Measurements from ENCODE around the gene ZDHHC5. TPM values are rescaled to one million over a fixed set of nuclear protein-coding genes. Genes with fewer than 3 reads are reported as not detected.

ZDHHC5 gene
- total RNA-seq, 1 experiment from 2014 or later, result 51.6 TPM

- ATAC-seq (no peak), DNase-seq (ENCODE audit: low spot score) (peak; percentile 39)
- ChIA-PET CTCF (interaction anchor here (0.7 to 7.6 kb wide), 29 partner anchors 11 to 296 kb away, joined by 3 to 363 read pairs (median 6); partner anchors contain the start of genes RTN4RL2, SERPING1, SLC43A1 and UBE2L6), POLR2A (interaction anchor here (0.6 to 6.6 kb wide), 7 partner anchors 8 to 100 kb away, joined by 3 to 115 read pairs (median 9); partner anchors contain the start of genes SELENOH, SERPING1, UBE2L6 and YPEL4)
- no peaks in the 10 kb centered on the region for H3K9me3 Mint-ChIP-seq
- H3K27me3 Mint-ChIP-seq (ENCODE audit: low read depth), result no peaks in the 10 kb centered on the region; the same call in 1 of the 2 replicates
- H3K4me3 Mint-ChIP-seq, result peak overlapping the region; percentile 96
- peaks cover 39% of the 10 kb centered on the region for H3K36me3 Mint-ChIP-seq
- peaks cover 78% of the 10 kb centered on the region for H3K4me1 Mint-ChIP-seq
- TF ChIP-seq TEAD1 (CRISPR knock-in tag; IDR thresholded peaks at IDR 0.05) (no peak), ZNF138 (CRISPR knock-in tag; conservative IDR thresholded peaks at IDR 0.05) (no peak), E2F1 (CRISPR knock-in tag; IDR thresholded peaks at IDR 0.05) (no peak), E2F4 (CRISPR knock-in tag; IDR thresholded peaks at IDR 0.05; ENCODE audit: borderline replicate concordance, low read depth) (no peak), ZNF416 (CRISPR knock-in tag; IDR thresholded peaks at IDR 0.05) (no peak), MAX (CRISPR knock-in tag; IDR thresholded peaks at IDR 0.05) (no peak), SMAD3 (CRISPR knock-in tag; IDR thresholded peaks at IDR 0.05; ENCODE audit: borderline replicate concordance) (no peak)
- H3K27ac Mint-ChIP-seq, result peak overlapping the region; percentile 97
Observed at GRCh38 chr11:57641011-57641807, 26.7 kb upstream of the ZDHHC5 start.

DNA sequence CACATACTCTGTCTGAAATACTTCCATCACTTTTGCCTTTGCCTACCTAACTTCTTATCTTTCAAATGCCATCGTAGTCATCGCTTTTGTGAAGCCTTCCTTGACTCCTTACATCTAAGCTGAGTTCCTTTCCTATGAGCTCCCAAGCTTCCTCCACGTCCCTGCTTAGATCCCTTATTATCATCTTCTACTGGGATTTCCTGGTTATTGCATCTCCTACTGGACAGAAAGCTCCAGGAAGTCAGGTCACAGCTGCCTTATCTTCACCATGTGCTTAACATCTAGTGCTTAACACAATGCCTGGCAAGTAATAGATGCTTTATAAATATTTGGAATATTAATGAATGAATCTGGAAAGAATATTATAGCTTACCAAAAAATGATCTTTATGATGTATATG, 24.1 kb upstream of the ZDHHC5 start:
- peaks cover 7% of the 10 kb centered on the region for H3K27me3 Mint-ChIP-seq (ENCODE audit: low read depth)
- H3K36me3 Mint-ChIP-seq, result peaks cover 39% of the 10 kb centered on the region
- peaks cover 87% of the 10 kb centered on the region for H3K4me1 Mint-ChIP-seq
- no peaks in the 10 kb centered on the region for H3K9me3 Mint-ChIP-seq
- no peak for DNase-seq (ENCODE audit: low spot score)
- peak overlapping the region; percentile 95 for H3K27ac Mint-ChIP-seq
- no peak overlapping the region; the same call in 1 of the 2 replicates for H3K4me3 Mint-ChIP-seq
- ChIA-PET CTCF (interaction anchor here (0.6 to 7.6 kb wide), 39 partner anchors 10 to 298 kb away, joined by 3 to 363 read pairs (median 7); partner anchors contain the start of genes CLP1, RTN4RL2, SERPING1 and SLC43A1), POLR2A (interaction anchor here (0.6 to 2.4 kb wide), 11 partner anchors 7 to 182 kb away, joined by 3 to 31 read pairs (median 4); partner anchors contain the start of genes MED19, SERPING1, TMX2 and UBE2L6)
- TF ChIP-seq OVOL2 (CRISPR knock-in tag; IDR thresholded peaks at IDR 0.05; ENCODE audit: borderline replicate concordance) (no peak), PRRX2 (CRISPR knock-in tag; IDR thresholded peaks at IDR 0.05) (0 out of 2 replicates have a peak, but pooled peaks have one; percentile 10), SOX15 (CRISPR knock-in tag; IDR thresholded peaks at IDR 0.05) (no peak), ETV6 (CRISPR knock-in tag; IDR thresholded peaks at IDR 0.05) (no peak)
- no peak for ATAC-seq

DNA sequence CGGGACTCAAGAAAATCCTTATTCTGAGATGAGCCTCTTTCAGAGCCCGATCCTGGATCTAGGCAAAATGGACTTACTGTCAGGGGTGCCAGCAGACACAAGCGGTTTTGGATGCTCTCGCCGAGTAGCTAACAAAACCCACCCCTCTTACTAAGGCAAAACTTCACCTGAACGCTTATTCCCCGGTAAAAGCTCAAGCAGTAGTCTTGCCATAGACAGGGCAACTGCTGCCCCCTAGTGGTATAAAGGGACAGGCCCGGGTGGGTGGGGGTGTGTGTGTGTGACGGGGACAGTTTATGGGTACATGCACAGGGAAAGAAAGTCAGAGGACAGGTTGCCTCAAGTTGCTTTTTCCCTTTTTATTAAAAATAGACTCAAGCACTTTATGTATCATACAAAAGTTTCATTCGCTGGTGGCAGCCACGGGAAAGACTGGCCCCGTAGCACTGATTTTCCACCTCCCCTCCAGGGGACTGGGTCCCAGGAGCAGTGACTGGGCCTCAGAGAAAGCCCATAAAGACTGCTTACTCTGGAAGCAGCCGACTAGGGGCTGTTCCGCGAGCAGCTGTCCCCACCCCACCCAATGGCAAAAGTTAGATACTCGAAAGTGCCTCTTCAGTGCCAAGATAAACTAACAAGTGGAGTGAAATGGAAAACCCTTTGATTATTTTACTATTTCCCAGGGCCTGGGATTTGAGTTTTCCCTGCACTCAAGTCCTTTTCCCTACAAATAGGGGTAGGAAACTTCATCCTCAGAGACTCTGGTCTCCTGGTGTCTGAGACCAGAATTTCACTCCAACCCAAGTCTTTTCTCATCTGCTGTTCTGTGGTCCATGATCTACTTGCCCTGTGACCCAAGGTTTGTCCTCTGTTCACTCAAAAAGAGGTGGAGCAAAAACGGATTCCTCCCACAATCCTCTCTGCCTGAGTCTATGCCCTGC, 22.9 kb upstream of the ZDHHC5 start:
- DNase-seq (ENCODE audit: low spot score) (peak; percentile 96), ATAC-seq (peak; percentile 32)
- peak overlapping the region; percentile 92 for H3K27ac Mint-ChIP-seq
- ChIA-PET CTCF (interaction anchor here (0.6 to 7.6 kb wide), 61 partner anchors 9 to 396 kb away, joined by 3 to 363 read pairs (median 5); partner anchors contain the start of genes CLP1, MED19, RTN4RL2 and SERPING1), POLR2A (interaction anchor here (0.7 to 2.4 kb wide), 11 partner anchors 21 to 153 kb away, joined by 3 to 31 read pairs (median 4); partner anchors contain the start of genes MED19, SERPING1, TMX2 and UBE2L6)
- peaks cover 14% of the 10 kb centered on the region for H3K27me3 Mint-ChIP-seq (ENCODE audit: low read depth)
- H3K4me1 Mint-ChIP-seq, result peaks cover 94% of the 10 kb centered on the region
- peak overlapping the region; percentile 80 for H3K4me3 Mint-ChIP-seq
- TF ChIP-seq, protein P1, sequence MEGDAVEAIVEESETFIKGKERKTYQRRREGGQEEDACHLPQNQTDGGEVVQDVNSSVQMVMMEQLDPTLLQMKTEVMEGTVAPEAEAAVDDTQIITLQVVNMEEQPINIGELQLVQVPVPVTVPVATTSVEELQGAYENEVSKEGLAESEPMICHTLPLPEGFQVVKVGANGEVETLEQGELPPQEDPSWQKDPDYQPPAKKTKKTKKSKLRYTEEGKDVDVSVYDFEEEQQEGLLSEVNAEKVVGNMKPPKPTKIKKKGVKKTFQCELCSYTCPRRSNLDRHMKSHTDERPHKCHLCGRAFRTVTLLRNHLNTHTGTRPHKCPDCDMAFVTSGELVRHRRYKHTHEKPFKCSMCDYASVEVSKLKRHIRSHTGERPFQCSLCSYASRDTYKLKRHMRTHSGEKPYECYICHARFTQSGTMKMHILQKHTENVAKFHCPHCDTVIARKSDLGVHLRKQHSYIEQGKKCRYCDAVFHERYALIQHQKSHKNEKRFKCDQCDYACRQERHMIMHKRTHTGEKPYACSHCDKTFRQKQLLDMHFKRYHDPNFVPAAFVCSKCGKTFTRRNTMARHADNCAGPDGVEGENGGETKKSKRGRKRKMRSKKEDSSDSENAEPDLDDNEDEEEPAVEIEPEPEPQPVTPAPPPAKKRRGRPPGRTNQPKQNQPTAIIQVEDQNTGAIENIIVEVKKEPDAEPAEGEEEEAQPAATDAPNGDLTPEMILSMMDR (IDR thresholded peaks at IDR 0.05), result peak; percentile 92
- TF ChIP-seq, protein P2, sequence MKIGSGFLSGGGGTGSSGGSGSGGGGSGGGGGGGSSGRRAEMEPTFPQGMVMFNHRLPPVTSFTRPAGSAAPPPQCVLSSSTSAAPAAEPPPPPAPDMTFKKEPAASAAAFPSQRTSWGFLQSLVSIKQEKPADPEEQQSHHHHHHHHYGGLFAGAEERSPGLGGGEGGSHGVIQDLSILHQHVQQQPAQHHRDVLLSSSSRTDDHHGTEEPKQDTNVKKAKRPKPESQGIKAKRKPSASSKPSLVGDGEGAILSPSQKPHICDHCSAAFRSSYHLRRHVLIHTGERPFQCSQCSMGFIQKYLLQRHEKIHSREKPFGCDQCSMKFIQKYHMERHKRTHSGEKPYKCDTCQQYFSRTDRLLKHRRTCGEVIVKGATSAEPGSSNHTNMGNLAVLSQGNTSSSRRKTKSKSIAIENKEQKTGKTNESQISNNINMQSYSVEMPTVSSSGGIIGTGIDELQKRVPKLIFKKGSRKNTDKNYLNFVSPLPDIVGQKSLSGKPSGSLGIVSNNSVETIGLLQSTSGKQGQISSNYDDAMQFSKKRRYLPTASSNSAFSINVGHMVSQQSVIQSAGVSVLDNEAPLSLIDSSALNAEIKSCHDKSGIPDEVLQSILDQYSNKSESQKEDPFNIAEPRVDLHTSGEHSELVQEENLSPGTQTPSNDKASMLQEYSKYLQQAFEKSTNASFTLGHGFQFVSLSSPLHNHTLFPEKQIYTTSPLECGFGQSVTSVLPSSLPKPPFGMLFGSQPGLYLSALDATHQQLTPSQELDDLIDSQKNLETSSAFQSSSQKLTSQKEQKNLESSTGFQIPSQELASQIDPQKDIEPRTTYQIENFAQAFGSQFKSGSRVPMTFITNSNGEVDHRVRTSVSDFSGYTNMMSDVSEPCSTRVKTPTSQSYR (CRISPR knock-in tag; IDR thresholded peaks at IDR 0.05), result no peak
- H3K9me3 Mint-ChIP-seq, result no peaks in the 10 kb centered on the region
- H3K36me3 Mint-ChIP-seq, result peaks cover 36% of the 10 kb centered on the region

All from WTC11 (cell line).